ENCODE measurements around the gene MADCAM1. TPM values are rescaled to one million over a fixed set of nuclear protein-coding genes. Genes with fewer than 3 reads are reported as not detected.

Gene MADCAM1
- total RNA-seq, 3 donors from 2014 or later (not counting 1 experiment from before 2014, with no cell fraction given): 0.43 to 0.54 TPM; not detected in 1

DNA sequence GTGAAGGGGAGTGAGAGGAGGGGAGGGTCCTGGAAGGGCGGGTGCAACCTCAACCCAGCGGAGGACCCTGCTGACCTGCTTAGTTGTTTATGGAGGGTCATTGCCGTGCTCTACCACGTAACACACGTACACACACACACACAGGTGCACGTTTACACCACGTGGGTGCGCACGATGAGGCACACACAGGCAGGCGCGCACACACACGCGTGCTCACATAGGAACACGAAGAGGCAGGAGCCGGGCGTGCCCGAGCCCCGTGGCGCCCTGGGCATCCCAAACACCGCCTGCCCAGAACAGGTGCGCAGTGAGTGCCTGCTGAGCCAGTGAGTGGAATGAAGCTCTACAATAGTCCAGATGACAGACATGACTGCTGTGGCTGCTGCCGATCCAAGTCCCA is 11.2 kb upstream of the MADCAM1 start:
- Mint-ChIP-seq H3K4me1 (peaks cover 1 to 25% of the 10 kb centered on the region in 2 donors), H3K4me3 (no peak overlapping the region), H3K36me3 (no peaks in the 10 kb centered on the region), H3K27me3 (ENCODE audit: low read depth in 2 of 2) (peaks cover 0 to 10% of the 10 kb centered on the region in 2 donors), H3K27ac (no peak overlapping the region), H3K9me3 (peaks cover 13 to 14% of the 10 kb centered on the region in 2 donors)
- intact Hi-C loops (cut with micrococcal nuclease): no loop called here
- no peak for DNase-seq
- Histone ChIP-seq H3K4me3 (ENCODE audit: low read length) (no peak overlapping the region), H3K36me3 (ENCODE audit: control insufficient read depth, insufficient read depth, low read length) (no peaks in the 10 kb centered on the region), H3K9me3 (ENCODE audit: control insufficient read depth, insufficient read depth, low read length) (peaks cover 3% of the 10 kb centered on the region), H3K27me3 (ENCODE audit: control insufficient read depth, insufficient read depth, low read length) (no peaks in the 10 kb centered on the region), H3K27ac (ENCODE audit: low read length) (no peak overlapping the region), H3K4me1 (ENCODE audit: control insufficient read depth, insufficient read depth, low read length) (peaks cover 16% of the 10 kb centered on the region)
- TF ChIP-seq, protein P1, sequence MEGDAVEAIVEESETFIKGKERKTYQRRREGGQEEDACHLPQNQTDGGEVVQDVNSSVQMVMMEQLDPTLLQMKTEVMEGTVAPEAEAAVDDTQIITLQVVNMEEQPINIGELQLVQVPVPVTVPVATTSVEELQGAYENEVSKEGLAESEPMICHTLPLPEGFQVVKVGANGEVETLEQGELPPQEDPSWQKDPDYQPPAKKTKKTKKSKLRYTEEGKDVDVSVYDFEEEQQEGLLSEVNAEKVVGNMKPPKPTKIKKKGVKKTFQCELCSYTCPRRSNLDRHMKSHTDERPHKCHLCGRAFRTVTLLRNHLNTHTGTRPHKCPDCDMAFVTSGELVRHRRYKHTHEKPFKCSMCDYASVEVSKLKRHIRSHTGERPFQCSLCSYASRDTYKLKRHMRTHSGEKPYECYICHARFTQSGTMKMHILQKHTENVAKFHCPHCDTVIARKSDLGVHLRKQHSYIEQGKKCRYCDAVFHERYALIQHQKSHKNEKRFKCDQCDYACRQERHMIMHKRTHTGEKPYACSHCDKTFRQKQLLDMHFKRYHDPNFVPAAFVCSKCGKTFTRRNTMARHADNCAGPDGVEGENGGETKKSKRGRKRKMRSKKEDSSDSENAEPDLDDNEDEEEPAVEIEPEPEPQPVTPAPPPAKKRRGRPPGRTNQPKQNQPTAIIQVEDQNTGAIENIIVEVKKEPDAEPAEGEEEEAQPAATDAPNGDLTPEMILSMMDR (IDR thresholded peaks at IDR 0.05): no peak
- WGBS (ENCODE audit: insufficient coverage): 88% methylated on average over 22 of the region's 22 CpGs
- ATAC-seq: no peak

GRCh38 chr19:485583-486236 is 10.6 kb upstream of the MADCAM1 start:
- Histone ChIP-seq H3K4me3 (ENCODE audit: low read length) (no peak overlapping the region), H3K36me3 (ENCODE audit: control insufficient read depth, insufficient read depth, low read length) (no peaks in the 10 kb centered on the region), H3K27me3 (ENCODE audit: control insufficient read depth, insufficient read depth, low read length) (no peaks in the 10 kb centered on the region), H3K27ac (ENCODE audit: low read length) (no peak overlapping the region), H3K4me1 (ENCODE audit: control insufficient read depth, insufficient read depth, low read length) (peaks cover 14% of the 10 kb centered on the region), H3K9me3 (ENCODE audit: control insufficient read depth, insufficient read depth, low read length) (peaks cover 3% of the 10 kb centered on the region)
- DNase-seq (no peak), ATAC-seq (no peak)
- peaks cover 0 to 19% of the 10 kb centered on the region in 2 donors for H3K4me1 Mint-ChIP-seq
- 50% methylated on average over 23 of the region's 23 CpGs for WGBS (ENCODE audit: insufficient coverage)
- H3K36me3 Mint-ChIP-seq: no peaks in the 10 kb centered on the region
- H3K9me3 Mint-ChIP-seq: peaks cover 8% of the 10 kb centered on the region in 2 donors
- intact Hi-C loops (cut with micrococcal nuclease): no loop called here
- no peak overlapping the region for H3K4me3 Mint-ChIP-seq
- H3K27ac Mint-ChIP-seq: no peak overlapping the region
- H3K27me3 Mint-ChIP-seq (ENCODE audit: low read depth in 2 of 2): peaks cover 0 to 10% of the 10 kb centered on the region in 2 donors
- TF ChIP-seq, protein P1 (IDR thresholded peaks at IDR 0.05): no peak

DNA sequence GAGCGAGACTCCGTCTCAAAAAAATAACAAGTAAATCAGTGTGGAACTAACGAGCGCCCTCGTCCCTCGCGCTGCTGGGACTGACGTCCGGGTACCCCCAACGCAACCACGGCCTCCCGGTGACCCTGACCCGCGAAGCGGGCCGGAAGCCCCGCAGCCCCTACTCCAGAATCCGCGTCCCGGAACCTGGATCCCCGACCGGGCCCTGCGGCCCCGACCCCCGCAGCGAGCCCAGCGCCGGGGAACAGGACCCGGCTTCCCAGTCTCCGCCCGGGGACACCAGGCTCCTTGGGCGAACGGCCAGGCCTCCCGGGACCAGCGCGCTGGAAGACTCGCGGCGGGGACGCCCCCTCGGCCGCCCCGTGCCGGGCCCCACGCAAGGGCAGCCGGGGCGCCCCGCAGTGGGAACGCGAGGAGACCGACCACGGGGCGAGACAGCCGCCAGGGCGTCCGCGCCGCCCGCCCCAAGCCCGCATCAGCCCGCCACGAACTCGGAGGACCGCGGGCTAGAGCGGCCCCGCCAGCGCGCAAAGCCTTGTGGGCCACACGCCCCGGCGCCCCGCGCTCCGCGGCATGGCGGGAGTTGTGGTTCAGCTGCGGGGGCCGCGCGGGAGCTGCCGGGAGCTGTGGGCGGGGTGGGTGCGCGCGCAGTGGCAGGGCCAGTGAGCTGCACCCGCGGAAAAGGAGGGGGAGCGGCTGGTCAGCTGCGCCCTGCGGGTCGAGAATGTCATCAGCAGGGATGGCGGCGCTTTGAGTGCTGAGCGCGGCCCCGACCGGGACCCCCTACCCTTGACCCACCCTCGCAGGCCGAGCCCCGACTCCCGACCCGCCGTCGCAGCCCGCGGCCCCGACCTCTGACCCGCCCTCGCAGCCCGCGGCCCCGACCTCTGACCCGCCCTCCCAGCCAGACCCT is 7.5 kb upstream of the MADCAM1 start:
- WGBS (ENCODE audit: insufficient coverage): under 1% methylated on average over 114 of the region's 114 CpGs

More for the DNA sequence above, 7.5 kb upstream of the MADCAM1 start:
- Histone ChIP-seq H3K36me3 (ENCODE audit: control insufficient read depth, insufficient read depth, low read length) (no peaks in the 10 kb centered on the region), H3K27me3 (ENCODE audit: control insufficient read depth, insufficient read depth, low read length) (no peaks in the 10 kb centered on the region), H3K9me3 (ENCODE audit: control insufficient read depth, insufficient read depth, low read length) (no peaks in the 10 kb centered on the region), H3K27ac (ENCODE audit: low read length) (peak overlapping the region; percentile 94), H3K4me1 (ENCODE audit: control insufficient read depth, insufficient read depth, low read length) (peaks cover 14% of the 10 kb centered on the region), H3K4me3 (ENCODE audit: low read length) (peak overlapping the region; percentile 72)
- Mint-ChIP-seq H3K9me3 (no peaks in the 10 kb centered on the region), H3K4me1 (peaks cover 0 to 10% of the 10 kb centered on the region in 2 donors), H3K27me3 (ENCODE audit: low read depth in 2 of 2) (peaks cover 0 to 10% of the 10 kb centered on the region in 2 donors), H3K4me3 (peak overlapping the region; percentile 91), H3K27ac (peak overlapping the region; percentile 73 to 86), H3K36me3 (no peaks in the 10 kb centered on the region)
- DNase-seq (peak; percentile 95 to 96), ATAC-seq (peak; percentile 91 to 98 (median 94))
- TF ChIP-seq, protein P1 (IDR thresholded peaks at IDR 0.05): no peak
- intact Hi-C loops (cut with micrococcal nuclease): loop anchor here (2.0 kb wide), 1 partner anchor 18 kb away; the partner anchor contains the start of gene TPGS1

Measured in natural killer cell (primary cell).